ENCODE results near the gene UMODL1. TPM values are rescaled to one million over a fixed set of nuclear protein-coding genes. Genes with fewer than 3 reads are reported as not detected.
A peak's percentile ranks its signal among the peaks of the same experiment; 100 is the strongest.

UMODL1 gene
- total and polyA plus RNA-seq, 8 donors: 0.02 to 0.06 TPM; not detected in 6

- WGBS, 2 donors: 83 to 91% methylated on average over 13 of the region's 13 CpGs
- Histone ChIP-seq H3K27ac (no peak overlapping the region), H3K4me1 (no peaks in the 10 kb centered on the region), H3K27me3 (no peaks in the 10 kb centered on the region), H3K4me3 (no peak overlapping the region), H3K36me3 (no peaks in the 10 kb centered on the region), H3K9me3 (no peaks in the 10 kb centered on the region)
- intact Hi-C loops (cut with DNase I): no loop called here
- FAIRE-seq (no peak), DNase-seq (no peak), ATAC-seq (peak in 1 of 4 donors; percentile 11)
- TF ChIP-seq, protein P1, sequence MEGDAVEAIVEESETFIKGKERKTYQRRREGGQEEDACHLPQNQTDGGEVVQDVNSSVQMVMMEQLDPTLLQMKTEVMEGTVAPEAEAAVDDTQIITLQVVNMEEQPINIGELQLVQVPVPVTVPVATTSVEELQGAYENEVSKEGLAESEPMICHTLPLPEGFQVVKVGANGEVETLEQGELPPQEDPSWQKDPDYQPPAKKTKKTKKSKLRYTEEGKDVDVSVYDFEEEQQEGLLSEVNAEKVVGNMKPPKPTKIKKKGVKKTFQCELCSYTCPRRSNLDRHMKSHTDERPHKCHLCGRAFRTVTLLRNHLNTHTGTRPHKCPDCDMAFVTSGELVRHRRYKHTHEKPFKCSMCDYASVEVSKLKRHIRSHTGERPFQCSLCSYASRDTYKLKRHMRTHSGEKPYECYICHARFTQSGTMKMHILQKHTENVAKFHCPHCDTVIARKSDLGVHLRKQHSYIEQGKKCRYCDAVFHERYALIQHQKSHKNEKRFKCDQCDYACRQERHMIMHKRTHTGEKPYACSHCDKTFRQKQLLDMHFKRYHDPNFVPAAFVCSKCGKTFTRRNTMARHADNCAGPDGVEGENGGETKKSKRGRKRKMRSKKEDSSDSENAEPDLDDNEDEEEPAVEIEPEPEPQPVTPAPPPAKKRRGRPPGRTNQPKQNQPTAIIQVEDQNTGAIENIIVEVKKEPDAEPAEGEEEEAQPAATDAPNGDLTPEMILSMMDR (IDR thresholded peaks at IDR 0.05): no peak
These were observed 8.2 kb downstream of the UMODL1 start for GRCh38 chr21:42079008-42079938.

GRCh38 chr21:42079939-42080787 lies 9.0 kb downstream of the UMODL1 start:
- no peaks in the 10 kb centered on the region for H3K9me3 ChIP-seq
- H3K27me3 ChIP-seq: no peaks in the 10 kb centered on the region
- intact Hi-C loops (cut with DNase I): no loop called here
- H3K4me1 ChIP-seq: no peaks in the 10 kb centered on the region
- no peak for FAIRE-seq
- H3K36me3 ChIP-seq: no peaks in the 10 kb centered on the region
- H3K27ac ChIP-seq: no peak overlapping the region
- peak in 1 of 4 donors; percentile 45 for ATAC-seq
- H3K4me3 ChIP-seq: no peak overlapping the region
- TF ChIP-seq, protein P1 (IDR thresholded peaks at IDR 0.05): no peak
- no peak for DNase-seq
- WGBS, 2 donors: 79 to 84% methylated on average over 23 to 25 of the region's 25 CpGs

DNA sequence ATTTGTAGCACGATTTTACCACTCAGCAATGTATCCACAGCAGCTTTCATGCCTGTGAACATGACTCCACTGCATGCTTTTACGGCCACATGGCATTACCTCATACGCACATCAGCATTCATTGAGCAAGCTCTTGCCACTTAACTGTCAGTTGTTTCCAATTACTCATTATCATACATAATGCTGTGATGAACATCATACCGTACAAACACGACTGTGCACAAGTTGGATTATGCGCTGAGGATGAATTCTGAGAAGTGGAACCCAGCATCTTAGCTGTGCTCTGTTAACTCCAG lies 9.6 kb downstream of the UMODL1 start:
- ATAC-seq (peak in 3 of 4 donors; percentile 19 to 39 (median 36)), DNase-seq (no peak), FAIRE-seq (no peak)
- Histone ChIP-seq H3K4me1 (peaks cover 0 to under 1% (median 0%) of the 10 kb centered on the region in 3 donors), H3K9me3 (no peaks in the 10 kb centered on the region), H3K36me3 (no peaks in the 10 kb centered on the region), H3K27ac (no peak overlapping the region), H3K4me3 (no peak overlapping the region), H3K27me3 (no peaks in the 10 kb centered on the region)
- 72 to 78% methylated on average over 6 of the region's 6 CpGs for WGBS, 2 donors
- intact Hi-C loops (cut with DNase I): no loop called here
- TF ChIP-seq, protein P1 (IDR thresholded peaks at IDR 0.05): no peak

DNA sequence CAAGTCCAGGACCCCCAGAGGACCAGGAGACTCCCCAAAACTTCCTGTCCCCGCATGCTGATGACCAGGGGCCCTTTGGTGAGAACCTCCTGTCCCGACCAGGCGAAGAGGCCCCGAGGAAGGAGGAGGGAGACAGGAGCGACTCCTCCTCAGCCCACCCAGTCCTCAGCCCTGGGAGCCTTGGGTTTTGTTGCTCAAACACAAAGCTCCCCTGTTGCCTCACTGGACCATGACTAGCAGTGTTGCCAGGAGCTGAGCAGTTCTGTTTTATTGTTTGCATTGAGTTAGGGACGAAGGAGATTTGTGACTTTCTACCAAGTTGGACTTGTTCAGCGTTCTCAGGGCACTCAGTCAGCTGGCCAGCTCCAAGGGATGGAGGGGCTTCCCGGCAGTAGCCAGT lies 10.0 kb downstream of the UMODL1 start:
- peak in 1 of 4 donors; percentile 12 for ATAC-seq
- H3K27ac ChIP-seq: no peak overlapping the region
- intact Hi-C loops (cut with DNase I): no loop called here

More for the DNA sequence above, 10.0 kb downstream of the UMODL1 start:
- no peak for FAIRE-seq
- peaks cover 0 to 5% (median 3%) of the 10 kb centered on the region in 3 donors for H3K4me1 ChIP-seq
- no peak overlapping the region for H3K4me3 ChIP-seq
- no peaks in the 10 kb centered on the region for H3K36me3 ChIP-seq
- WGBS, 2 donors: 68 to 81% methylated on average over 8 of the region's 8 CpGs
- H3K27me3 ChIP-seq: no peaks in the 10 kb centered on the region
- no peaks in the 10 kb centered on the region for H3K9me3 ChIP-seq
- TF ChIP-seq, protein P1 (IDR thresholded peaks at IDR 0.05): no peak
- no peak for DNase-seq

All from pancreas (tissue), 10 donors.